Activated gamma-delta T cell treated with Interleukin-2 at 50 U/mL for 16 hours (primary cell): ENCODE measurements around the gene SERPINA9.
"Not testable (repeated sequence)": the region's sequence is repeated elsewhere in the genome, so short reads cannot be mapped to it uniquely, and the experiment has no call there.

Experiments
- DNase-seq: peaks from one replicate; pipeline ENCODE4 v3.0.0-alpha.2; 2020

Gene SERPINA9

GRCh38 chr14:94485944-94486841 lies 10.2 kb upstream of the SERPINA9 start:
- peak; percentile 11 for DNase-seq

- DNase-seq, result no peak
Observed at GRCh38 chr14:94484481-94484880, 8.5 kb upstream of the SERPINA9 start.

GRCh38 chr14:94483729-94484275 lies 7.8 kb upstream of the SERPINA9 start:
- no peak for DNase-seq

GRCh38 chr14:94483071-94483451 lies 7.1 kb upstream of the SERPINA9 start:
- no peak for DNase-seq

DNA sequence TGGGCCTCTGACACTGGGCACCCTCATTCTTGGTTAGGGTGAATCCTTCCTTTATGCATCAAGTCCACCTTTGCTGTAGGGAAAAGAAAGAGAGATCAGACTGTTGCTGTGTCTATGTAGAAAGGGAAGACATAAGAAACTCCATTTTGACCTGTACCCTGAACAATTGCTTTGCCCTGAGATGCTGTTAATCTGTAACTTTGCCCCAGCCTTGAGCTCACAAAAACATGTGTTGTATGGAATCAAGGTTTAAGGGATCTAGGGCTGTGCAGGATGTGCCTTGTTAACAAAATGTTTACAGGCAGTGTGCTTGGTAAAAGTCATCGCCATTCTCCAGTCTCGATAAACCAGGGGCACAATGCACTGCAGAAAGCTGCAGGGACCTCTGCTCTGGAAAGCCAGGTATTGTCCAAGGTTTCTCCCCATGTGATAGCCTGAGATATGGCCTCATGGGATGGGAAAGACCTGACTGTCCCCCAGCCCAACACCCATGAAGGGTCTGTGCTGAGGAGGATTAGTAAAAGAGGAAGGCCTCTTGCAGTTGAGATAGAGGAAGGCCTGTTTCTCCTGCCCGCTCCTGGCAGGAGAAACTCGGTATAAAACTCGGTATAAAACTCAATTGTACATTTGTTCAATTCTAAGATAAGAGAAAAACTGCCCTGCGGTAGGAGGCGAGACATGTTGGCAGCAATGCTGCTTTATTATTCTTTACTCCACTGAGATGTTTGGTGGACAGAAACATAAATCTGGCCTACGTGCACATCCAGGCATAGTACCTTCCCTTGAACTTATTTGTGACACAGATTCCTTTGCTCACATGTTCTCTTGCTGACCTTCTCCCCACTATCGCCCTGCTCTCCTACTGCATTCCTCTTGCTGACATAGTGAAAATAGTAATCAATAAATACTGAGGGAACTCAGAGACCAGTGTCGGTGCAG lies 6.4 kb upstream of the SERPINA9 start:
- not testable (repeated sequence) for DNase-seq

- no peak for DNase-seq
Observed at GRCh38 chr14:94481468-94482131, 5.6 kb upstream of the SERPINA9 start.

DNA sequence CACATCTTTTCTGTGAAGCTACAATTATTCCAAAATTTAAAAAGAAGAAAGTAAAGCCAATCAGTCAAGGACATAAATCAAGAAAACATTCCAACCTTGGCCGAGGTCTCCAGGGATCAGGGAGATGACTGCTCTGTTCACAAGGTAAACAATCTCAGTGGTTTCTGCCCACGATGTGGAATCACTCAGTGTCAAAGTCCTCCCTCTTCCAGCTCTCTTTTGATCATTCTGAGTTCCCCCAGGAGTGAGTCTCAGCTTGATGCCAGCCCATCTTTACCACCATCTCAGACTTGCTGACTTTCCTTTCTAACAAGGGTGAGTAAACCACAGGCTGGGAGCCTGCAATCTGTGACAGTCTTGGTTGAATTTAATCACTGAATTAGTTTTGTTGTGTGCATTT lies 4.8 kb upstream of the SERPINA9 start:
- no peak for DNase-seq

DNA sequence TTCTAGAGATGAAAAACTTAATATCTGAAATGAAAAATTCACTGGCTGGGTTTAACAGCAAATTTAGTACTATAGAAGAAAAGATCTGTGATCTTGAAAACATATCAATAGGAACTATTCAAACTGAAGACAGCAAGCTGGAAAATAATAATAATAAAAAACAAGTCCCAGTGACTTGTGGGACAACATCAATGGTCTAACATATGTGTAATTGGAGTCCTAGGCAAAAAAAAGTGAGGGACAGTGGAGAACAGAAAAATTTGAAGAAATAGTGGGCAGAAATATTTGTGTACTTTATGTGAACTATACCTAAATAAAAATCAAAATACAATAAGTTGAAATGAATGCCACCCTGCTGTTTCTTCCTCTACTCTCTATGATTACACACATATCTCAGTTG lies 2.4 kb upstream of the SERPINA9 start:
- DNase-seq, result no peak

DNA sequence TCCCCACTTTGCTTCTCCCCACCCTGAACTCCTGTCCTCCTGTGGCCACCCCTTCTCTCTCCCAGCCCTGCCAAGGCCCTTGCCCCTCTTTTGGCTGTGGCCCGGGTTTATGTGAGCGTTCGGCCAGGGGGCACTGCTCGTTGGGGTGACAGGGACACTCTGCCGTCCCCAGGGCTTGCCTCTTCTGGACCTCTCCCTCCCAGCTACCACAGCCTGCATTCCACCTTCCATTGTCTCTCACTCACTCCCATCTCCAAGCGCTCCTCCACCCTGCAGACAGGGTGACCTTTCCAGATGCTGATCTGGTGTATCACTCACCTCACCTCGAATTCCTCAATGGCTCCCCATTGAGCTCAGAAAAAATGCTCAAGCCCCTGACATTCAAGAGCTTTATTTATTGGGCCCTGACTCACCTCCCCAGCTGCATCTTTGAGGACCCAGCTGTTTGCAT lies 1.4 kb downstream of the SERPINA9 start:
- no peak for DNase-seq

GRCh38 chr14:94473666-94474410 lies 2.2 kb downstream of the SERPINA9 start:
- no peak for DNase-seq

DNA sequence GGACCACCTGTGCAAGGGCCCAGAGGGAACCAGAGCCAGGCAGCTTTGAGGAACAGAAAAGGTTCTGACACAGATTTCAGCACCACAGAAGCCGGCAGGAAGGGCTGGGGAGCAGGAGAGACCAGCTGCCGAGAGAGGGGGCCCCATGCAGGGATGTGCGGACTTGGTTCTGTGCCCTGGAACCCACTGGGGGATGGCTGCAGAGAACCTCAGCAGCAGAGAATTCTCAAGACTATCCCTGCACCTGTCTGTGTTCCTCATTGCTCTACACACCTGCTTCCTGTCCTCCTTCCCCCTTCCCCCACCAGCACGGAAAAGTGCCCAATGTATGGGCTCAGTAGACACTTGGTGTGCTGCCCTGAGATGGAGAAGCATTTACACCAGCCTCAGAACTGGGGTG lies 3.2 kb downstream of the SERPINA9 start:
- DNase-seq, result no peak

- no peak for DNase-seq
Observed at GRCh38 chr14:94471045-94471444, 5.0 kb downstream of the SERPINA9 start.

- no peak for DNase-seq
Observed at GRCh38 chr14:94470311-94470710, 5.7 kb downstream of the SERPINA9 start.

DNA sequence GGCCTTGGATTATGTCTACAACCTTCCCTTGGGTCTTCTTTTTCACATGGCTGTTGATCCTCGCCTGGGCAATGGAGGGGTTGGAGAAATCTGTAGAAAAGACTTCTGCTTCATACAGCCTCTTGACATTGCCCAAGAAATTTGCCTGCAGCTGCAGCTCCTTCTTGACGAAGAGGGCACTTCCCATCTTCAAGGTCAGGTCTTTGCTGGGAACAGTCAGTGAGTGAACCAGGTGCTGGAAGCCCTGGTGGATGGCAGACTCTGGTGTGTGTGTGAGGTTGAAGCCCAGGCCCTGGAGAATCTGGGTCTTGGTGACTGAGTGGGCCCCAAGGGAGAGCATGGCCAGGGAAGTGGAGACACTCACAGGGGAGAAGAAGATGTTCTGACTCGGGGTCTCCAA lies 6.7 kb downstream of the SERPINA9 start:
- no peak for DNase-seq

DNA sequence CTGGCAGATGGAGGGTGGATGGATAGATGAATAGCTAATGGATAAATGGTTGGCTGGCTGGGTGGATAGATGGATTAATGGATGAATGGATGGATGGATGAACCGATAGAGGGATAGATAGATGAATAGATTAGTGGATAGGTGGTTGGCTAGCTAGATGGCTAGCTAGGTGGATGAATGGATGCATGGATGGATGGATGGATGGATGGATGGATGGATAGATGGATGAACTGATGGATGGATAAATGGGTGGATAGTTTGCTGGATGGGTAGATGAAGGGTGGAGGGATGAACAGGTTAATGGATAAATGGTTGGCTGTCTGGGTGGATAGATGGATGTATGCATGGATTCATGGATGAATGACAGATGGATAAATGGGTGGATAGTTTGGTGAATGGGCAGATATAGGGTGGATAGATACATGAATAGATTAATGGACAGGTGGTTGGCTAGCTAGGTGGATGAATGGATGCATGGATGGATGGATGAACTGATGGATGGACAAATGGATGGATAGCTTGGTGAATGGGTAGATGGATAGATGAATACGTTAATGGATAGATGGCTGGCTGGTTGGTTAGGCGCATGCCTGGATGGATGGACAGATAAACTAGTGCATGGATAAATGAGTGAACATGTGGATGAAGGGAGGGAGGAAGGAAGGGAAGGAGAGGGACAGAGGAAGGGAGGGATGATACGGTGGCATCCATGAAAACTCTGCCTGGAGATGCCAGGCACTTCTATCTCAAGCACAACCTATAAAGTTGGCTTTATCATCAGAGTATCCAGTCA lies 8.1 kb downstream of the SERPINA9 start:
- DNase-seq, result no peak

DNA sequence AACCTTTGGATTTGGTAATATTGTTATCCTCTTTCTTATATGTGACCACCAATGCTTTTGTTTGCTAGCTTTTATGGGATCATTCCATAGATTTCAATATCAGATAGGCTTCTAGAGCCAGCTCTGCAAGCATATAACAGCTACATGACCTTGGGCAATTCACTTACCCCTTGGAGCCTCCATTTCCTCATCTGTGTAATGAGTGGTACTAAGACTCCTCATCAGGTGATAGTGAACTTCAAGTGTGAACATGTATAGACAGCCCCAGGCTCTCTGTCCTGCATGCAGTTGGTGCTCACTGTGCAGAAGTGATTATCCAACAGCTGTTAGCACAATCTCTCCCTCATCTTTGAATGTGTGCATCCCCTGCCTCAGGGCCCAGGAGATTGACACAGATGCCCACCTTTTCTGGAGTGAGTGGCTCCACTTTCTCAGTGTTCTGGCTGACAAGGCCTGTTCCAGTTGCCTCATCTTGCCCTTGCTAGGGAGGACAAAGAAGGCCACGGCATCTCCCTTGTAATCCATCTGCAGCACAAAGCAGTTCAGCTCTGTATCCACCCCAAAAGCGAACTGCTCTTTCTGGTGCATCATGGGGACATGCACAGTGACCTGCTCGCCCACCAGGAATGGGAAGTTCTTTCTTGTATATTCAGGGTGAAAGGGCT lies 9.2 kb downstream of the SERPINA9 start:
- no peak for DNase-seq

DNA sequence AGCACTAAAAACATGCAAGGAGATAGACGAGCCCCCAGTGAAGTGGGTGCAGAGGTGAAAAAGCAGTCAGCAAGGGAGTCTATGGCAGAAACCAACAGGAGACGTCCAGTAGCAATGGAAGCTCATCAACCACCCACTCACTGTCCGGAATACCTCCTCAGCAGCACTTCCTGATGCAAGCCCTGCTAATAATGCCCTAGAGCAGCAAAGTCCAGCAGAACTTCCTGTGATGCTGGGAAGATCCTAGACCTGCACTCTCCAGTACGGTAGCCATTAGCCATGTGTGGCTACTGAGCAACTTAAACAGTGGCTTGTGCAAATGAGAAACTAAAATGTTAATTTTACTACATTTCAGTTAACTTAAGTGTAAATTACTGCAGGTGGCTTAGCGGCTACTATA lies 11.0 kb downstream of the SERPINA9 start:
- no peak for DNase-seq

- DNase-seq, result no peak
Observed at GRCh38 chr14:94464290-94464689, 11.7 kb downstream of the SERPINA9 start.

DNA sequence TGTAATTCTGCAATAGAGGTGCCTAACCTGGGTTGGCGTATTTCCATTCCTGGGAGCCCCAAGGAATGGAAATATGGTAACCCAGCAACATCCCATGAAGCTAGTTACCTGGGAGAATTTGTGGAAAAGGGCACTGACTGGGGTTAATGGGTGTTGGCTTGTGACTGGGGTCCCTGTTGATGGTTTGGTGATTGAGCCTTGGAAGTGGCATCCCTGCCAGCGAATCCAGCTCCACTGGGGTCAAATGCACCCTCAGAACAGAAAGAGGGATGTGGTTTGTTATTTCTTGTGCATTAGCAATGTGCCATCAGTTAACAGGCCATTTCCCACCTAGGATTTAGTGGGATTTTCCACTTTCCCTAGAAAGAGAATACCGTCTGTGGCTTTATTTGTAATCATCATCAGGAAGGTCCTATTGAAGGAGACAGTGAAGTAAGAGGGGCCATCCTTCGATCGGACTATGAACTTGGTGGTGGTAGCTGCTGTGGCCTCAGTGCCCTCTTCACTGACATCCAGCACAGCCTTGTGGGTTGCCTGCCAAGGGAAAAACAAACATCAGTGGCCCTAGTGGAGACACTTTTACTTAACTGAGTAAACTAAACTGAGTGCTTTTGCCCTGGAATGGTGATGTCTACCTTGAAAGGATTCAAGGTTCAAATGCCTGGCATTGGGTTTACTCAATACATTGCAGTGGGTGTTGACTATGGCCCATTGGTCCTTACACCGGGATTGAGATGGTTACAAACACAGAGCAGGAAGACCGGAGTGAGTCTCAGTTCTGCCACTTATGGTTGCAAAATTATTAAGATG lies 13.0 kb downstream of the SERPINA9 start:
- DNase-seq, result no peak

DNA sequence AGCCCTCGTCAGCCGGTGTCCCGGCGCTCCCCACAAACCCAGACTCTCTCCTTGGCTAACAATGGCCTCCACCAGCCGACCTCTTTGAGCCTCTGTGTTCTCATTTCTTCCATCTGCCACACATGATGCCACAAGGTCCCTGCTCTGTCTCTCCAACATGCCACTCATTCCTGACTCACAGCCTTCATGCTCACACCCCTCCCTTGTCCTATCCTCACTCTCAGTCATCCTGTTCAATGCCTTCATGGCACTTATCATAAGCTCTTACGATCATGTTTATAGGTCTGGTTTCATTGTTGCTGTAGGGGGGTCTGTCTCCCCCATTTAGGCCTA lies 13.8 kb downstream of the SERPINA9 start:
- DNase-seq, result no peak
